GM19238 (cell line): ENCODE data around the gene MSL2.
"Not testable (repeated sequence)": the region's sequence is repeated elsewhere in the genome, so short reads cannot be mapped to it uniquely, and the experiment has no call there.

Experiments used
- DNase-seq: peaks from one replicate; pipeline ENCODE4 v3.0.0; 2011; ENCODE audit warnings: low spot score; ENCODE audit not compliant: insufficient read length

The MSL2 gene, protein sequence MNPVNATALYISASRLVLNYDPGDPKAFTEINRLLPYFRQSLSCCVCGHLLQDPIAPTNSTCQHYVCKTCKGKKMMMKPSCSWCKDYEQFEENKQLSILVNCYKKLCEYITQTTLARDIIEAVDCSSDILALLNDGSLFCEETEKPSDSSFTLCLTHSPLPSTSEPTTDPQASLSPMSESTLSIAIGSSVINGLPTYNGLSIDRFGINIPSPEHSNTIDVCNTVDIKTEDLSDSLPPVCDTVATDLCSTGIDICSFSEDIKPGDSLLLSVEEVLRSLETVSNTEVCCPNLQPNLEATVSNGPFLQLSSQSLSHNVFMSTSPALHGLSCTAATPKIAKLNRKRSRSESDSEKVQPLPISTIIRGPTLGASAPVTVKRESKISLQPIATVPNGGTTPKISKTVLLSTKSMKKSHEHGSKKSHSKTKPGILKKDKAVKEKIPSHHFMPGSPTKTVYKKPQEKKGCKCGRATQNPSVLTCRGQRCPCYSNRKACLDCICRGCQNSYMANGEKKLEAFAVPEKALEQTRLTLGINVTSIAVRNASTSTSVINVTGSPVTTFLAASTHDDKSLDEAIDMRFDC

DNA sequence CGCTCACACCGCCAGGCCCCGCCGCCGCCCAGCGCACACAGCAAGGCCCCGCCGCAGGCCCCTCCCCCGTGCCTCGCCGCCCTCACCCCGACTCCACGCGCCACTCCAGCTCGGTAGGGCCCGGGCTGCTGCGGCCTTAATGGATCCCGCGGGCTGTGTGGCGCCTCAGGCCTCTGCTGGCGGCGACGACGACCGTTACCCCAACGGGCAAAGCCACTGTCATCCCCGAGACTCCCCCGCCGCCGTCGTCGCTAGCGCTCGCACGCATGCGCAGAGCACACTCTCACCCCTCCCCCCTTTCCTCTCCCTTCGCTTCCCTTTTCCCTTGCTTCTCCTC lies at the start of gene MSL2:
Gene MSL2 (minus strand): TSS at position 272 of the 337 bp plus-strand sequence. CDS start 1,222 bp downstream, outside the sequence.
- no peak for DNase-seq

DNA sequence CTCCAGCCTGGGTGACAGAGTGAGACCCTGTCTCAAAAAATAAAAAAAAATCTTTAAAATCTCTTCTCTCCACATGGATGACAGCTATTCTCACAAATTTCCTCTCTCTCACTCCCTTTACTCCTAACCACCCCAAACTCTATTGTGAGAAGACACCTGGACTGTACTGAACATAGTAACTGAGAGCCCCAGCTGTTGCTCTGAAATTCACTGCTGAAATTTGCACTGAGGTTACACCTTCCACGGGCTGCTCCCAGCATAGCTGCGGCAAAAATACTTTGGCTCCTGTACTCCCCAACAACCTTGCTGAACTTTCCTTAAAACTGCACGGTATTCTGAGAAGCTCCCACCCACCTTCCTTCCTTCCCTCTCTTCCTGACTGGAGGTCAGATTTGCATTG lies 49.6 kb upstream of the MSL2 start:
- no peak for DNase-seq

DNA sequence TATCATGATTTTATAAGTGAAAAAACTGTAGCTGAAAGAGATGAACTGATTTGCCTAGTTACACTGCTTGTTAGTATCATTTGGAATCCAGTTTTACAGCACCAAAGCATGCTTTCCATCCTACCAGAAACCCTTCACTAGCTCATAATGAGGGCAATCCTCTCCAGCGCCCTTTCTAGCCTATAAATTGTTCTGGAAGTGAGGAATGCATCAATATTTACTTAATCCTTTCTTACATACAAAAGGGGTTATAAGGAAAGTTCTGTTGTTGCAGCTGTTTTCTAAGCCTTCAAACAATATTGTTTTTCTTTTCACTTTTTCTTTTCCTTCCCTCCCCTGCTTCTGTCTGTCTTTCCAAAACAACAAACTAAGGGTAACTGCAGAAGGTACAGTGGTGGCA lies 43.0 kb upstream of the MSL2 start:
- DNase-seq = no peak

DNA sequence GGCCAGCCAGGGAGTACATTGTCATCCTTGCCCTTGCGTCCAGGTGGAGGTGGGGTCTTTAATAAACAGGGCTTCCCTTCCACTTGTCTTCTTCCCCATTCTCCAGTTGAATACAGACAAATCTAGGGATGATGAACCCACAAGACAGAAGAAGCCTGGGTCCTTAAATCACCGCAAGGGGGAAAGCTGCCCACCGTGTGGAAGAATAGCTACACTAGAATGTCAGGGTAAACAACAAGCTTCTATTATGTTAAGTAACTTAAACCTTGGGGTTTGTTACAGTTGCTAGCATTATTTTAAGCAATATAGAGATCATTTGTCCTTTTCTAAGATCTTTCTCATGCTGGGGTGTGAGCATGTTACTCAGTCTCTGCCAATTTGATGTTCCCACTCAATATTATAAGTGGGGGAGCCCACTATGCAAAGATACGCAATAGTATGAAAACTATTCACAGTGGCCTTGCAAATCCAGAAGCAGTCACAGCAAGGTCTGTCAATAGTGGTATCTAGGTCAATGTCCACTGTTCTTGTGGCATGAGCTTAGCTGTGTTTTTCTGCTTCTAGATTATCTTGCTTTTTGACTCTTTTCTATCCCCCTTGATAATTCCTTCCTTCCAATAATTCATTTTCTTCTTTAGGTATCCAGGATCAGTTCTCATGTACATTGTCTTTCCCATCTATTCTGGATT lies 42.0 kb upstream of the MSL2 start:
- no peak for DNase-seq

DNA sequence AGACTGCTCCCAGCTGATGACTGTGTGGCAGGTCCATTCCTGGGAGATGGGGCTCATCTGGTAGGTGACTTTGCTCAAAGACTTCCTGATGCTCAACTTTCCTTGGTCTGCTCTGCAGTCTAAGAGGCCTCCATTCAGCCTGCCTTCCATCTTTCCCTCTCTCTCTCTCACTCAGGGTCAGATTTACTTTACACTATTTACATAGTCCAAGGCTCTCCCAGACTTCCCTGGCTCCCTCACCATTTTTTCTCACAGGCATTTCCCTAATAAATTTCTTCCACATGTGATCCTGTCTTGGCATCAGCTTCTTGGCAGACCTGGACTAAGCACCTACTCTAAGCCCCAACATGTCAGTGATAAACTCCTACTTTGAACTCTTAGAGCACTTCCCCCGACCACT lies 41.0 kb upstream of the MSL2 start:
- DNase-seq = no peak

DNA sequence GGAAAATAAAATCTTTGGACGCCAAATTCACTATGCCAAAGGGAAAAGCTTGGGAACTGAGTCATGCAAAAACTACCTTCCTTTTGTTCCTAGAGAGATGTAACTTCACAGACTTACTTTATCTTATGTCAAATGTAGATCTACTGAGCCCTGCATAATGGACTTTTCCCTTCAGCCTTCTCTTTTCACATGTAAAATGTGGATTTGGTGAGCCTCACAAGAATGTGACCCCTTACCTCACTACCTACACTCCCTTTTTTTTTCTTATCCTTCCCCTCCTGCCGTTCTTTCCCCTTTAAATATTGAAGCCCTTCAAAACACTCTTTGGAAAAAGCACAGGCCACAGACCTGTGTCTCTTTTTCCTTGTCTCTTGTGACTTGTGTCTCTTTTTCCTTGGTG lies 40.0 kb upstream of the MSL2 start:
- no peak for DNase-seq

DNA sequence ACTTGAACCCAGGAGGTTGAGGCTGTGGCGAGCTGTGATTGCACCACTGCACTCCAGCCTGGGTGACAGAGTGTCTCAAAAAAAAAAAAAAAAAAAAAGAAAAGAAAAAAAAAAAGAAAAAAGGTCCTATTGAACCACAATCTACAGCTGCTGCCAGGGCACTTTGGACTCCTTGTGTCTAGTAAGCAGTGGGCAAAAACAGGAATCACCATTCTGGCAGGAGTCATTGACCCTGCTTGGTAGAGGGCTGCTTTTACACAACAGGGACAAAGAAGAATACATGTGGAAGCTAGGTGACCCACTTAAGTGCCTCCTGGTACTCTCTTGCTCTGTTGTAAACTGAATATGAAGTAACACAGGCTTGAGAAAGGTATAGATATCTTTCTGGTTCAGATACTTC lies 39.4 kb upstream of the MSL2 start:
- no peak for DNase-seq

DNA sequence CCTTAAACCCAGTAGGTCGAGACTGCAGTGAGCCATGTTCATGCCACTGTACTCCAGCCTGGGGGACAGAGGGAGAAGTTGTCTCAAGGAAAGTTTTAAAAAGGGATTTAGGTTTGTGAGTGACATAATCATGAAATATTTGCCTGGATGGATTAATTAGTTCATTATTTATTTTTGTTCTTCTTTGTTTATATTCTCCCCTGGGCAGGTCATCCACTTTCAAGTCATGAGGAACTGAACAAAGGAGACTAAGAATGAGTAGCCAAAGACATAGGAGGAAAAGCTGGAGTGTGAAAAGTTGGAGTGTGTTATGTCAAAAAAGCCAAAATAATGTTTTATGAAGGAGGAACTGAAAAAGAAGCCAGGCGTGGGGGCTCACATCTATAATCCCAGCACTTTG lies 36.3 kb upstream of the MSL2 start:
- DNase-seq = no peak

DNA sequence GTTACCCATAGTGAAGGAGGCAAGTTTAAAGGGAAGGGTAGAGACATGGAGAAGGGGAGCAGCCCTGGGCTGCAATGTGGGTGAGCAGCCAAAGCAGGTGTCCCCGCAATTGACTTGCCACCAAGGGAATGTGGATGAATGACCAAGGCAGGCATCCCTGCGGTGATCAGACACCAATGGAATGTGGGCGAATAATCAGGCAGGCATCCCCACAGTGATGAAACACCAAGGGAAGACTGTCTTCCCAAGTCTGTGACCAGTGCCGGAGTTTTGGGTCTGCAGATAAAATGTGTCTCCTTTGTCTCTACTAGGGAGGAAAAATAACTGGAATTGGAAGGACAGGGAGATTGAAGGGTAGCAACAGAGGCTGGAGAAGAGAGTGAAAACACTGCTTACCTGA lies 26.6 kb upstream of the MSL2 start:
- not testable (repeated sequence) for DNase-seq

DNA sequence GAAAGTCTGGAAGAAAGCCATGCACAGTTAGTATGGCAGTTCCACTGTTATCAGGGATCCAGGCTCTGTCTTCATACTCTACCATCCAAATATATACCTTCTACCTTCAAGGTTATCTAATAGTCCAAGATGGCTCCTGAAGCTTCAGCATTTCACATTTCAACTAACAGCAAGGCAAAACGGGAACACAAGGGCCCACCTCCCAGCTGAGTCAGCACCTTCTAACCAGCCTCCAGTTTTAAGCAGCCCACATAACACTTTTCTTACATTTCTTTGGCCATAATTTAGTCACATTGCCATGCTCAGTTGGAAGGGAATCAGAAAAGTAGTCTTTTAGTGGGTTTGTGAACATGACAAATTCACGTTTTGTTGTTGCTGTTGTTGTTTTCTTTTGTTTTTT lies 15.4 kb upstream of the MSL2 start:
- no peak for DNase-seq

DNA sequence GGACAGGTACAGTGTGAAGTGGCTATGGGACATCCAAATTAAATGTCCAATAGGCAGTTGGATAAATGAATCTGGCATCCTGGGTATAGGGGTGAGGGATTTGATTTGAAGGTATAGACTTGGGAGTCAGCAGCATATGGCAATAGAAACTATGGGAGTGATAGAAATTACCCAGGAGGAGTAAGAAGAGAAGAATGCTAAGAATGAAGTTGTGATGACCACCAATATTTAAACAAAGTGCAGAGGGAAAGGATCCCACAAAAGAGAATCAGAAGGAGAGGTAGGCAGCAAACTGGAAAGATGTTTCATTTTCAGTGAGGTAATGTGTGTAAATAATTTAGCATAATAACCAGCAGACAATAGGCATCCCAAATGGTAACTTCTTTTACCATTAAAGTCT lies 13.8 kb upstream of the MSL2 start:
- no peak for DNase-seq

DNA sequence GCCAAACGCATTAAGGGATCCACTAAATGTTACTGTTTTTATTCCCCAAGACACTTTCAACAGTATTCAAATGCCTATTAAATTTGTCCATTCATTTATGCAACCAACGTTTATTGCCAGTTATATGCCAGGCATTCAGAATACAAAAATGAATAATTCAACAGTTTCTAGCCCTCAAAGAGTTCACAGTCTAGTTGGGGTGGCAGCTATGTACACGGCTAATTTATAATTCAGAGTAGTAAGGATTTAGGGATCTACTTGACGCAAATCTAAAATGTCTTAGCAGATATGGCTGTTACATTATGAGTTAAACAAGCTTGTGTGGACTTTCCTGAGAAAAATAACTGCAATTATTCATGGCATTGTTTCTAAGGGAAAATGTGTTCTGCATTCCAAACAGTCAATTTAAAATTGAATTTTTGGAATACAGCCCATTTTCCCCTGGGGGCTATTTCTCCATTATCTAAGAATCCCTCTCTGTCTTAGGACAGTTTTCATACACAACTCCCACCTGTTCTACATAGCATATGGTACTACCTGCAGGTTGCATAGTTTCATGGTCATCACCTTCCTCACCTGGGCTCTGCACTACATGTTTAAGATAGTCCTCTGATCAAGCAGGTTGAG lies 11.5 kb upstream of the MSL2 start:
- no peak for DNase-seq

DNA sequence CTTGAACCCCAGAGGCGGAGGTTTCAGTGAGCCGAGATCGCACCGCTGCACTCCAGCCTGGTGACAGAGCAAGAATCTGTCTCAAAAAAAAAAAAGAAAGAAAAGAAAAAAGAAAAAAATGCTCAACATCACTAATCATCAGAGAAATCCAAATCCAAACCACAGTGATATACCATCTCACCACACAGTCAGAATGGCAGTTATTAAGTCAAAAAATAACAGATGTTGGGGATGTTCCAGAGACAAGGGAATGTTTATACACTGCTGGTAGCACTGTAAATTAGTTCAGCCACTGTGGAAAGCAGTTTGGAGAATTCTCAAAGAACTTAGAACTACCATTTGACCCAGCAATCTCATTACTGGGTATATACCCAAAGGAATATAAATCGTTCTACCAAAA lies 3.1 kb upstream of the MSL2 start:
- DNase-seq = not testable (repeated sequence)

DNA sequence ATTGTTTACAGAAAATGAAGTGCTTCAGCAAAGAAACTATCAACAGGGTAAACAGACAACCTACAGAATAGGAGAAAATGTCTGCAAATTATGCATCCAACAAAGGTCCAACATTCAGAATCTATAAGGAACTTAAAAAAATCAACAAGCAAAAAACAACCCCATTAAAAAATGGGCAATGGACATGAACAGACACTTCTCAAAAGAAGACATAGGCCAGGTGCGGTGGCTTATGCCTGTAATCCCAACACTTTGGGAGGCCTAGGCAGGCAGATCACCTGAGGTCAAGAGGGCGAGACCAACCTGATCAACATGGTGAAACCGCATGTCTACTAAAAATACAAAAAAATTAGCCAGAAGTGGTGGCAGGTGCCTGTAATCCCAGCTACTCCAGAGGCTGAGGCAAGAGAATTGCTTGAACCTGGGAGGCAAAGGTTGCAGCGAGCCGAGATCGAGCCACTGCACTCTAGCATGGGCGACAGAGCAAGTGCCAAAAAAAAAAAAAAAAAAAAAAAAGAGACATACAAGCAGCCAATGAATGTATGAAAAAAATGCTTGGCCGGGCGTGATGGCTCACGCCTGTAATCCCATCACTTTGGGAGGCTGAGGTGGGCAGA lies 2.4 kb upstream of the MSL2 start:
- DNase-seq = not testable (repeated sequence)

DNA sequence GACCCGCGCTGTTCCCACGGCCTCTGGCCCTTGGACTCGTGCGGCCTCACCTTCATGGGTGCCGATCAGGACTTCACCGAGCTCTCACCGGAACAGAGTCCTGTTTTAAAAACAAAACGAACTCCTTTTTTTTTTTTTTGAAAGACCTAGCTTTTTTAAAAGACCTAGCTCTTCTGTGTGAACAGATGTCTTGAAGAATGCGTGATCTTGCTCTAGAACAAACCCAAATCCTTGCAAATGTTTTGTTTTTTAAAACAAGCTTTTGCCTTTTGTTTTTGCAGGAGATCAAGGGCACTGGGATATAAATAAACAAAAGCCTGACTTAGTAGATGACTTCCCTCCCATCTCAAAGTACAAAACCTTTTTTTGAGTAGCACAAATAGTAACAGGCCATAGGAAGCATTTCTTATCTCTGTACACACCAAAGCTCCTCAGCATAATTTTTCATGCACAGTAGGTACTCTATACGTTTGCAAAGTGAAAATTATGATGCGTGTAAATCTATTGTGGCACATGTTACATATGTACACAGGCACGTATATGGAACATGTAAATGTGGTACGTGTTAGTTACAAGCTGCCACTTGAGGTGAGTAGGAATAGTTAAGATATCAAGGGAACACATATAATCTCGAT lies 1.1 kb upstream of the MSL2 start:
- no peak for DNase-seq

DNA sequence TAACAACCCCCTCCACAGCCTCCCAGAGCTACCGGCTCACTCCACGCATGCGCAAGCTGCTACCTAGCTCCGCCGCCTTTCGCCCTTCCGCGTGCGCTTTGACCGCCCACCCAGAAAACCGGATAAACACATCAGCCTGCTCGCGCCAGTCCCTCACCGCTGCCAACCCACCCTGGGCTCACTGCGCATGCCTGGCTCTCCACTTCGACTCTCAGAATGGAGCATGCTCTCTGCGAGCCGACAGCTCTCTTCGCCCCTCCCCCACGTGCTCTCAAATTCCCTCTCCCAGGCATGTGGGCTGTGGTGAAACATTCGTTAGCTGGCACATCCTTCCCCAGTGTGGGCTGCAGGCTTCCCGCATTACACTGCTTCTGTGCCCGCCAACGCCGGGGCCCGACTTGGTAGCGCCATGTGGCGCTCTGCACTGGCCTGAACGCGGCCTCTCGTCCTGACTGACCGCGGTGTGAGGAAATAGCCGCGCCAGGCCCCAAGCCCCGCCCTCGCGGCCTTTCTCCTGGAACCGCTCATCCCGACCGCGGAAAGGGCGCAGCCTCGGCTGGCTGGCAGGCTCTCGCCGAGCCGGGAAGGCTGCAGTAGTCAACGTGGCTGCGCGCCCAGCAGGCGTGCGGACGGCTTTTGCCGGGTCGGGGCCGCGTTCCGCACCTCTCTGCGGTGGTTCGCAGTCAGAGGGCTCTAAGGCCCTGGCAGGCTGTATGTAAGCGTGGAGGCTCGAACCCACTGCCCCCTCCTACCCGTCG lies 445 bp upstream of the MSL2 start:
- peak; percentile 91 for DNase-seq

DNA sequence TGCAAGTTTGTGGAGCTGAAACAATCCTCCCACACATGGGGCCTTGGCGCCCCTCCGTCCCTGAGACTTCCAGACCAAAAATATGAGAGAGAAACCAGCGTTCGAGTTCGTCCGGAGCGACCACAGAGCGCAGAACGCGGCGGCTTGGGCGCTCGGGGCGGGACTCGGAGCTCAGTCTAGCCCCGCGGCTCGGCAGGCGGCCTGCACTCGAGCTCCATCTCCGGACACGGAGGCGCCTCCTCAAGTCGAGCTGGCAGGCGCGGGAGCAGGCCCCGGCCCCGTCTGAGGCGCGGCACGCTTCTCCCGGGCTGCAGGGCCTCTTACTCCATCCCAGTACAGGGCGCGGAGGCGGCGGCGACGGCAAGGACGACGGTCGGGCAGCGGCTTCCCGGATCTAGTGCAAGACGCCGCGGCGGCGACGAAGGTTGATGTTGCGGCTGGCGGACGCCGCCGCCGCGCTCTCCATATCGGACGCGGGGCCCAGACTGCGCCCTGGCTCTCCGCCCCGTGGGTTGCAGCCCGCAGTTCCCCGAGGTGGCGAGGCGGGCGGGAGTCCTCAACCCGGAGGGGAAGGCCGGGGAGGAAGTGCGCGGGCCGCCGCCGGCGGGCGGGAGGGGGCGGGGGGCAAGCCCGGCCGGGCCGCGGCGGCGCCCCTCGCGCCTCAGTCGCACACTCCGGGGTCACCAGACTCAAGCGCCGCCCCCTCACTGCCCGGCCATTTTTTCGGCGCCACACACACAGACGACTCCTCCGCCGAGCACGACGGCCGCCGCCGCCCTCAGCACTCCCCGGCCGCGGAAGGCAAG lies 674 bp downstream of the MSL2 start:
- DNase-seq = peak; percentile 61

DNA sequence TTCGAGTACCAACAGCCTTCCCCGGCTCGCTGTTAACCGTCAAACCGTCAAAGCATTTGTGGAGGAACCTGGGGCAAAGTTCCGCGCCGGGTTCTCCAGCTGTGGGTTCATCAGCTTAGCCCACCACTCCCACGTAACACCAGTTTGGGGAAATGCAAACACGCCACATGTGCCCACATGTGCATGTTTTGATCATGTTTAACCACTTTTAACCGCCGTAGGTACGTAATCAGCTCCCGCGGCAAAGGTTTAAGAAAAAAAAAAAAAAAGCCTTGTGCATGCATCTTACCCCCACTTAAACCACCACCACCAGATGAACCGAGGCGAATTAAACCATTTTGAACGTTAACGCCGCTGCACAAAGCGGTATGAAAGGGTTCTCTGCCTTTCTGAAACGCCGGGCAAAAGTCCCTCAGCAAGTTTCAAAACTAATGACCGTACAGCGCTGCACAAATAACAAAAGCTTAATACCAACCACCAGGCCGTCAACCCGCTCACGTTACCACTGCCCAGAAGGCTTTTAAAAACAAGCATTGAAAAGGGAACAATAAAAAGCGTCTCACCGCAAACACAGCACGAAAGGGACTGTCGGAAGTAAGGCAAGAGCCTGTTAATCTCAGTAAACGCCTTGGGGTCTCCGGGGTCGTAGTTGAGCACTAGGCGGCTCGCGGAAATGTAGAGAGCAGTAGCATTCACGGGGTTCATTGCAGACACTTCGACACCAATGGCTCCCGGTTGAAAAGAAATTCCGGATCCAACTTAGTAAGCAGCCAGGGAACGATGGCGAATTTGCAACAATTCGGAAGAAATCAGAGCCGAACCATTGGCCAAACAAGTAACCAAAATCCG lies 1.5 kb downstream of the MSL2 start:
- no peak for DNase-seq
